ENCODE results near the gene LRTM2.

Gene LRTM2

GRCh38 chr12:1825382-1826102, 5.2 kb downstream of the LRTM2 start:
- Histone ChIP-seq H3K4me3 (ENCODE audit: low read length in 2 of 2) (no peak overlapping the region), H3K27me3 (ENCODE audit: control insufficient read depth in 1 of 2, insufficient read depth in 2 of 2, low read length in 2 of 2) (peaks cover 22 to 26% of the 10 kb centered on the region in 2 donors), H3K9me3 (ENCODE audit: control insufficient read depth in 2 of 2, low read length in 2 of 2) (no peaks in the 10 kb centered on the region), H3K4me1 (ENCODE audit: control insufficient read depth, insufficient read depth, low read length) (peaks cover 2% of the 10 kb centered on the region), H3K36me3 (ENCODE audit: control insufficient read depth in 2 of 2, insufficient read depth in 2 of 2, low read length in 2 of 2) (no peaks in the 10 kb centered on the region), H3K9ac (ENCODE audit: low read length in 2 of 2) (no peak overlapping the region), H3K27ac (ENCODE audit: low read length) (no peak overlapping the region)

GRCh38 chr12:1826401-1826800, 6.0 kb downstream of the LRTM2 start:
- Histone ChIP-seq H3K9me3 (ENCODE audit: control insufficient read depth in 2 of 2, low read length in 2 of 2) (no peaks in the 10 kb centered on the region), H3K36me3 (ENCODE audit: control insufficient read depth in 2 of 2, insufficient read depth in 2 of 2, low read length in 2 of 2) (no peaks in the 10 kb centered on the region), H3K27me3 (ENCODE audit: control insufficient read depth in 1 of 2, insufficient read depth in 2 of 2, low read length in 2 of 2) (peaks cover 16 to 25% of the 10 kb centered on the region in 2 donors), H3K4me3 (ENCODE audit: low read length in 2 of 2) (no peak overlapping the region), H3K4me1 (ENCODE audit: control insufficient read depth, insufficient read depth, low read length) (no peaks in the 10 kb centered on the region), H3K9ac (ENCODE audit: low read length in 2 of 2) (no peak overlapping the region), H3K27ac (ENCODE audit: low read length) (no peak overlapping the region)

- no peak overlapping the region for H3K9ac ChIP-seq (ENCODE audit: low read length in 2 of 2)
- peaks cover 12 to 22% of the 10 kb centered on the region in 2 donors for H3K27me3 ChIP-seq (ENCODE audit: control insufficient read depth in 1 of 2, insufficient read depth in 2 of 2, low read length in 2 of 2)
- no peaks in the 10 kb centered on the region for H3K36me3 ChIP-seq (ENCODE audit: control insufficient read depth in 2 of 2, insufficient read depth in 2 of 2, low read length in 2 of 2)
- no peaks in the 10 kb centered on the region for H3K4me1 ChIP-seq (ENCODE audit: control insufficient read depth, insufficient read depth, low read length)
- H3K4me3 ChIP-seq (ENCODE audit: low read length in 2 of 2), result no peak overlapping the region
- H3K9me3 ChIP-seq (ENCODE audit: control insufficient read depth in 2 of 2, low read length in 2 of 2), result no peaks in the 10 kb centered on the region
- no peak overlapping the region for H3K27ac ChIP-seq (ENCODE audit: low read length)
Observed at GRCh38 chr12:1826867-1827705, 6.7 kb downstream of the LRTM2 start.

GRCh38 chr12:1827826-1828805, 7.8 kb downstream of the LRTM2 start:
- no peak overlapping the region for H3K27ac ChIP-seq (ENCODE audit: low read length)
- H3K4me3 ChIP-seq (ENCODE audit: low read length in 2 of 2), result no peak overlapping the region
- H3K36me3 ChIP-seq (ENCODE audit: control insufficient read depth in 2 of 2, insufficient read depth in 2 of 2, low read length in 2 of 2), result no peaks in the 10 kb centered on the region
- H3K9ac ChIP-seq (ENCODE audit: low read length in 2 of 2), result no peak overlapping the region
- H3K9me3 ChIP-seq (ENCODE audit: control insufficient read depth in 2 of 2, low read length in 2 of 2), result no peaks in the 10 kb centered on the region
- H3K27me3 ChIP-seq (ENCODE audit: control insufficient read depth in 1 of 2, insufficient read depth in 2 of 2, low read length in 2 of 2), result peaks cover 6 to 22% of the 10 kb centered on the region in 2 donors
- H3K4me1 ChIP-seq (ENCODE audit: control insufficient read depth, insufficient read depth, low read length), result no peaks in the 10 kb centered on the region

DNA sequence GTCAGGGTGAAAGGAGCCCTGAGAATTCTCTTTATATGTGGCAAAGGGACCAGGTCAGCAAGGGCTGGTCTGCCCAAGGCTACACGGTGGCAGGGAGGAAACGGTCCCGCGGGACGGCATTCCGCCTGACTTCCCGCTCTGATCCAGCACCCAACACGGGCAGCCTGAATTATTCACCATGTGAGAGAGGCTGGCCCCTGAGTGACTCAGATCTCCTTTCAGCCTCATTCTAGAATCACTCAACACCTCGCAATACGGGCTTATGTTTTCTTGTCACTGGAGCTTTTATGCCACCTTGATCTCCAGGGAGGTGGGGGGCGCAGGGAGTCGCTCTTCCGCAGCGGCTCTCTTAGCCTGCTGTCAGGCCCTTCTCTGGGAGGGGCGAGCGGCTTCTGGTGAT, 8.5 kb downstream of the LRTM2 start:
- peaks cover 8 to 21% of the 10 kb centered on the region in 2 donors for H3K27me3 ChIP-seq (ENCODE audit: control insufficient read depth in 1 of 2, insufficient read depth in 2 of 2, low read length in 2 of 2)

GRCh38 chr12:1829306-1829900, 9.0 kb downstream of the LRTM2 start:
- no peak overlapping the region for H3K9ac ChIP-seq (ENCODE audit: low read length in 2 of 2)
- H3K27ac ChIP-seq (ENCODE audit: low read length), result no peak overlapping the region
- H3K9me3 ChIP-seq (ENCODE audit: control insufficient read depth in 2 of 2, low read length in 2 of 2), result no peaks in the 10 kb centered on the region
- no peaks in the 10 kb centered on the region for H3K4me1 ChIP-seq (ENCODE audit: control insufficient read depth, insufficient read depth, low read length)
- H3K36me3 ChIP-seq (ENCODE audit: control insufficient read depth in 2 of 2, insufficient read depth in 2 of 2, low read length in 2 of 2), result no peaks in the 10 kb centered on the region
- no peak overlapping the region for H3K4me3 ChIP-seq (ENCODE audit: low read length in 2 of 2)
- peaks cover 8 to 17% of the 10 kb centered on the region in 2 donors for H3K27me3 ChIP-seq (ENCODE audit: control insufficient read depth in 1 of 2, insufficient read depth in 2 of 2, low read length in 2 of 2)

More for the DNA sequence above, 8.5 kb downstream of the LRTM2 start:
- Histone ChIP-seq H3K4me1 (ENCODE audit: control insufficient read depth, insufficient read depth, low read length) (no peaks in the 10 kb centered on the region), H3K9ac (ENCODE audit: low read length in 2 of 2) (no peak overlapping the region), H3K36me3 (ENCODE audit: control insufficient read depth in 2 of 2, insufficient read depth in 2 of 2, low read length in 2 of 2) (no peaks in the 10 kb centered on the region), H3K9me3 (ENCODE audit: control insufficient read depth in 2 of 2, low read length in 2 of 2) (no peaks in the 10 kb centered on the region), H3K4me3 (ENCODE audit: low read length in 2 of 2) (no peak overlapping the region), H3K27ac (ENCODE audit: low read length) (no peak overlapping the region)

- H3K4me1 ChIP-seq (ENCODE audit: control insufficient read depth, insufficient read depth, low read length), result no peaks in the 10 kb centered on the region
- H3K27ac ChIP-seq (ENCODE audit: low read length), result no peak overlapping the region
- peaks cover 8 to 14% of the 10 kb centered on the region in 2 donors for H3K27me3 ChIP-seq (ENCODE audit: control insufficient read depth in 1 of 2, insufficient read depth in 2 of 2, low read length in 2 of 2)
- no peak overlapping the region for H3K4me3 ChIP-seq (ENCODE audit: low read length in 2 of 2)
- H3K9me3 ChIP-seq (ENCODE audit: control insufficient read depth in 2 of 2, low read length in 2 of 2), result no peaks in the 10 kb centered on the region
- no peaks in the 10 kb centered on the region for H3K36me3 ChIP-seq (ENCODE audit: control insufficient read depth in 2 of 2, insufficient read depth in 2 of 2, low read length in 2 of 2)
- H3K9ac ChIP-seq (ENCODE audit: low read length in 2 of 2), result no peak overlapping the region
Observed at GRCh38 chr12:1830401-1830845, 10.1 kb downstream of the LRTM2 start.

- Histone ChIP-seq H3K36me3 (ENCODE audit: control insufficient read depth in 2 of 2, insufficient read depth in 2 of 2, low read length in 2 of 2) (no peaks in the 10 kb centered on the region), H3K9me3 (ENCODE audit: control insufficient read depth in 2 of 2, low read length in 2 of 2) (no peaks in the 10 kb centered on the region), H3K9ac (ENCODE audit: low read length in 2 of 2) (no peak overlapping the region), H3K27me3 (ENCODE audit: control insufficient read depth in 1 of 2, insufficient read depth in 2 of 2, low read length in 2 of 2) (peaks cover 8 to 14% of the 10 kb centered on the region in 2 donors), H3K4me1 (ENCODE audit: control insufficient read depth, insufficient read depth, low read length) (no peaks in the 10 kb centered on the region), H3K27ac (ENCODE audit: low read length) (no peak overlapping the region), H3K4me3 (ENCODE audit: low read length in 2 of 2) (no peak overlapping the region)
Observed at GRCh38 chr12:1830981-1831963, 10.9 kb downstream of the LRTM2 start.

- Histone ChIP-seq H3K9me3 (ENCODE audit: control insufficient read depth in 2 of 2, low read length in 2 of 2) (no peaks in the 10 kb centered on the region), H3K4me3 (ENCODE audit: low read length in 2 of 2) (no peak overlapping the region), H3K36me3 (ENCODE audit: control insufficient read depth in 2 of 2, insufficient read depth in 2 of 2, low read length in 2 of 2) (no peaks in the 10 kb centered on the region), H3K27me3 (ENCODE audit: control insufficient read depth in 1 of 2, insufficient read depth in 2 of 2, low read length in 2 of 2) (peaks cover 8 to 14% of the 10 kb centered on the region in 2 donors), H3K4me1 (ENCODE audit: control insufficient read depth, insufficient read depth, low read length) (no peaks in the 10 kb centered on the region), H3K9ac (ENCODE audit: low read length in 2 of 2) (no peak overlapping the region), H3K27ac (ENCODE audit: low read length) (no peak overlapping the region)
Observed at GRCh38 chr12:1832801-1833595, 12.6 kb downstream of the LRTM2 start.

Data from stomach smooth muscle (tissue), 2 donors.